ENCODE data around the gene PPP2R1B.

Gene PPP2R1B

DNA sequence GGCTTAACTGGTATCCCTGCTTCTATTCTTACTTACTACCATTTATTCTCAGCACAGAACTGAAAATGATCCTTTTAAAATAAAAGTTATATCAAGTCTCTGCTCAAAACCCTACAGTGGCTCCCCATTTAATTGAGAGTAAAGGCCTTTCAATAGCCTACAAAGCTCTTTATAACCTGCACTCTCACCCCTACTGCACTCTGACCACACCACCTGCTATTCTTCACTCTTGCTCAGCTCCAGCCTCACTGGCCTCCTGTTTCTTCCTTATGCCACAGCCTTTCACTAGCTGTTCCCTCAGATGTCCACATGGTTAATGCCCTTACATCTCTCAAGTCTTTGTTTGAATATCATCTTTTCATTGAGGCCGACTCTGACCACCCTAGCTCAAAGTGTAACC is 40.9 kb upstream of the PPP2R1B start:
- no peaks in the 10 kb centered on the region for H4K20me1 ChIP-seq
- no peaks in the 10 kb centered on the region for H3K4me1 ChIP-seq
- H3K4me2 ChIP-seq, result no peak overlapping the region
- peaks cover 75 to 95% (median 86%) of the 10 kb centered on the region in 11 experiments for H3K36me3 ChIP-seq
- no peaks in the 10 kb centered on the region for H3K27me3 ChIP-seq
- no peak overlapping the region for H3K4me3 ChIP-seq
- no peak overlapping the region for H3K9ac ChIP-seq
- TF ChIP-seq Cebpa-rat (IDR thresholded peaks at IDR 0.05), result no peak
- H3K27ac ChIP-seq, result no peak overlapping the region
- 0 out of 22 replicates have a peak, but pooled peaks cover 0 to under 1% (median 0%) of the 10 kb centered on the region in 11 experiments for H3K9me3 ChIP-seq (replicated peaks in 1 of 11)

DNA sequence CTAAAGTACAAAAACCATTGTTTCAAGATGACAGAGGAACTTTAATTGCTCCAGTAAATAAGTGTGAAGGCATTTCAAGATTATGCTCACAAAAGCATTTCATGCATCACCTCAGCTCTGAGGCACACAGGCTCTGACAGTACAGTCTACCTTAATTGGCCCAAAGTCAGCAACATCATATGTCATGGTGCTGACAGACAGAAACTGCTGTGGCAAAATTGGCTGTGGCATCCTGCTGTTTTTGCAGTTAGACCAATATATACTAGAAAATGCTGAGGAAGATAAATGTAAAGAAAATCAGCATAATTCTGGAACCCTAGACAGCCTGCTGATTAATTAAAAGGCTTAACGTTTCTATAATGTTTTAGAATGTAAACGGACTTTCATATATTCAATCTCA is 34.9 kb upstream of the PPP2R1B start:
- Histone ChIP-seq H3K36me3 (peaks cover 61 to 96% (median 85%) of the 10 kb centered on the region in 11 experiments), H3K4me3 (no peak overlapping the region), H3K9ac (no peak overlapping the region), H4K20me1 (no peaks in the 10 kb centered on the region), H3K27me3 (no peaks in the 10 kb centered on the region), H3K27ac (no peak overlapping the region), H3K4me1 (peaks cover 0 to 12% (median 8%) of the 10 kb centered on the region in 10 experiments; a peak in 12 of 20 replicates), H3K9me3 (replicated peaks in 1 of 11) (peaks cover 16 to 33% (median 21%) of the 10 kb centered on the region in 11 experiments), H3K4me2 (no peak overlapping the region)
- TF ChIP-seq Cebpa-rat (IDR thresholded peaks at IDR 0.05), result no peak

DNA sequence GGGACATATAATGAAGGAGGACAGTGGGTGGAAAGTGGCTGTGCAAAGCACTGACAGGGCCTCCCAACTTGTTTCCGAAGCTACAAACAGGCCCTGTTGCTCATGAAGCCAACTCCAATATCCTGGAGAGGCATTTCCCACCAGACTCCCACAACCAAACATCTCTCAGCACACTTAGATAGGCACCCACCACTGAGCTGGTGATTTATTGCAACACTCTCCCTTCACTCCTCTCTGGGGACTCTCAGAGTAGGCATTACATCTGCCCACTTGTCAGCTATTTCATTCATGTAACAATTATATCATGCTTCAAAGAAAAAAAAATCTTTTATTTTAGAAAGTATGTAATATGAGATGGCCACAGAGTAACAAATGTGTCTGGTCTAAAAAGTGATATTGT is 32.1 kb upstream of the PPP2R1B start:
- H3K27me3 ChIP-seq, result no peaks in the 10 kb centered on the region
- H3K4me1 ChIP-seq, result peaks cover 8 to 30% (median 16%) of the 10 kb centered on the region in 10 experiments; a peak in 14 of 20 replicates
- 0 out of 22 replicates have a peak, but pooled peaks of 1 of the 11 experiments have one; percentile 14 for TF ChIP-seq Cebpa-rat (IDR thresholded peaks at IDR 0.05)

DNA sequence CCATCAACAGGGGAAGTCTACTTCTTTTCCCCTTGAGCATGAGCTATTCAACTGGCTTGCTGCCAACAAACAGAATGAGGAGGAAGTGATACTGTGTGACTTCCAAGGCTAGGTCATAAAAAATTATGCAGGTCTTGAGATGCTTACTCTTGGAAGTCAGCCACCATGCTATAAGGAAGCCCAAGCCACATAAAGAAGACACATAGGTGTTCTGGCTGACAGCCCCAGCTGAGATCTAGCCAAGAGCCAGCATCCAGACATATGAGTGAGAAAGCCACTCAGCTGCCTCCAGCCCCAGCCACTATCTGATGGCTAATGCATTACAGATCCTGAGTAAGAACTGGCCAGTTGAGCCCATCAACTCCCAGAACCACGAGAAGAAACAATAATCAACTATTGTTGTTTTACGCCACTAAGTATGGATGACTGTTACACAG is 31.0 kb upstream of the PPP2R1B start:
- H3K4me1 ChIP-seq, result peaks cover 8 to 31% (median 16%) of the 10 kb centered on the region in 10 experiments; a peak in 14 of 20 replicates
- H3K4me3 ChIP-seq, result no peak overlapping the region
- H3K4me2 ChIP-seq, result peak overlapping the region in 1 of 11 experiments; percentile 57; a peak in 2 of 22 replicates
- H3K27me3 ChIP-seq, result no peaks in the 10 kb centered on the region
- no peaks in the 10 kb centered on the region for H4K20me1 ChIP-seq
- H3K27ac ChIP-seq, result no peak overlapping the region
- TF ChIP-seq Cebpa-rat (IDR thresholded peaks at IDR 0.05), result no peak
- H3K9me3 ChIP-seq (replicated peaks in 1 of 11), result peaks cover 16 to 33% (median 21%) of the 10 kb centered on the region in 11 experiments
- peaks cover 38 to 76% (median 57%) of the 10 kb centered on the region in 11 experiments for H3K36me3 ChIP-seq
- H3K9ac ChIP-seq, result no peak overlapping the region

More for the DNA sequence above, 32.1 kb upstream of the PPP2R1B start:
- H3K4me2 ChIP-seq, result peak overlapping the region in 3 of 11 experiments; percentile 13 to 33 (median 19); a peak in 6 of 22 replicates
- peaks cover 16 to 33% (median 21%) of the 10 kb centered on the region in 11 experiments for H3K9me3 ChIP-seq (replicated peaks in 1 of 11)
- H3K27ac ChIP-seq, result no peak overlapping the region
- no peaks in the 10 kb centered on the region for H4K20me1 ChIP-seq
- peaks cover 48 to 87% (median 68%) of the 10 kb centered on the region in 11 experiments for H3K36me3 ChIP-seq
- no peak overlapping the region for H3K4me3 ChIP-seq
- H3K9ac ChIP-seq, result no peak overlapping the region

- no peak overlapping the region for H3K4me3 ChIP-seq
- H3K36me3 ChIP-seq, result peaks cover 35 to 75% (median 54%) of the 10 kb centered on the region in 11 experiments
- no peak for TF ChIP-seq Cebpa-rat (IDR thresholded peaks at IDR 0.05)
These were observed 30.5 kb upstream of the PPP2R1B start for GRCh38 chr11:111796696-111797095.

GRCh38 chr11:111795334-111795985 is 29.3 kb upstream of the PPP2R1B start:
- peaks cover 16 to 33% (median 21%) of the 10 kb centered on the region in 11 experiments for H3K9me3 ChIP-seq (replicated peaks in 1 of 11)
- H3K27ac ChIP-seq, result no peak overlapping the region
- no peaks in the 10 kb centered on the region for H3K27me3 ChIP-seq
- H3K4me3 ChIP-seq, result no peak overlapping the region
- peaks cover 8 to 31% (median 16%) of the 10 kb centered on the region in 10 experiments; a peak in 14 of 20 replicates for H3K4me1 ChIP-seq
- no peaks in the 10 kb centered on the region for H4K20me1 ChIP-seq
- H3K9ac ChIP-seq, result no peak overlapping the region
- H3K36me3 ChIP-seq, result peaks cover 26 to 65% (median 48%) of the 10 kb centered on the region in 11 experiments
- no peak for TF ChIP-seq Cebpa-rat (IDR thresholded peaks at IDR 0.05)
- H3K4me2 ChIP-seq, result peak overlapping the region in 3 of 11 experiments; percentile 57 to 82 (median 80); a peak in 4 of 22 replicates

More at GRCh38 chr11:111796696-111797095, 30.5 kb upstream of the PPP2R1B start:
- Histone ChIP-seq H3K9ac (no peak overlapping the region), H3K9me3 (replicated peaks in 1 of 11) (peaks cover 16 to 33% (median 21%) of the 10 kb centered on the region in 11 experiments), H3K27me3 (no peaks in the 10 kb centered on the region), H3K27ac (peak overlapping the region in 4 of 11 experiments; percentile 1 to 53 (median 29); a peak in 5 of 22 replicates), H3K4me2 (peak overlapping the region in 5 of 11 experiments; percentile 7 to 82 (median 57); a peak in 10 of 22 replicates), H4K20me1 (no peaks in the 10 kb centered on the region), H3K4me1 (peaks cover 8 to 31% (median 16%) of the 10 kb centered on the region in 10 experiments; a peak in 14 of 20 replicates)

- no peak overlapping the region for H3K27ac ChIP-seq
- H3K4me1 ChIP-seq, result peaks cover 8 to 31% (median 16%) of the 10 kb centered on the region in 10 experiments; a peak in 15 of 20 replicates
- peak overlapping the region in 7 of 11 experiments; percentile 0 to 16 (median 14); a peak in 4 of 22 replicates for H3K4me2 ChIP-seq
- H3K36me3 ChIP-seq, result peaks cover 19 to 54% (median 38%) of the 10 kb centered on the region in 11 experiments
- no peak for TF ChIP-seq Cebpa-rat (IDR thresholded peaks at IDR 0.05)
- no peaks in the 10 kb centered on the region for H4K20me1 ChIP-seq
- no peaks in the 10 kb centered on the region for H3K27me3 ChIP-seq
- H3K9ac ChIP-seq, result no peak overlapping the region
- H3K9me3 ChIP-seq (replicated peaks in 1 of 11), result peaks cover 16 to 22% (median 19%) of the 10 kb centered on the region in 11 experiments
- no peak overlapping the region for H3K4me3 ChIP-seq
These were observed 27.7 kb upstream of the PPP2R1B start for GRCh38 chr11:111793863-111794262.

DNA sequence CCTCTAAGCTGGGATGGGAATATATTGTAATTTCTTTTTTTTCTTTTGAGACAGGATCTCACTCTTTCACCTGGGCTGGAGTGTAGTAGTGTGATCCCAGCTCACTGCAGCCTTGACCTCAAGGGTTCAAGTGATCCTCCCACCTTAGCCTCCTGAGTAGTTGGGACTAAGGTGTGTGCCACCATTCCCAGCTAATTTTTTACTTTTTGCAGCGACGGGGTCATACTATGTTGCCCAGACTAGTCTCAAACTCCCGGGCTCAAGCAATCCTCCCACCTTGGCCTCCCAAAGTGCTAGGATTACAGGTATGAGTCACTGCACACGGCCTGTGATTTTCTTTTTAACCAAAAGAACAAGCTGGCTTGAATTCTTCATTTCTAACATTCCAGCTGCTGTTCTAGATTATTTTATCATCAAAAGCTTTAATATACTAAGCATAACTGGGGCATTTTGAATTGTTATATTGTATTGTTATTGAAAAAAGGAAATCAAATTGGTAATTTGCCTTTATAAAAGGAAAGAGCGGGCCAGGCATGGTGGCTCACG is 26.8 kb upstream of the PPP2R1B start:
- H3K27me3 ChIP-seq, result no peaks in the 10 kb centered on the region
- TF ChIP-seq Cebpa-rat (IDR thresholded peaks at IDR 0.05), result no peak
- 0 out of 22 replicates have a peak overlapping the region, but pooled peaks of 1 of the 11 experiments have one; percentile 11 for H3K4me2 ChIP-seq
- H3K4me1 ChIP-seq, result peaks cover 14 to 38% (median 22%) of the 10 kb centered on the region in 10 experiments
- H3K9me3 ChIP-seq (replicated peaks in 1 of 11), result peaks cover 9 to 14% (median 13%) of the 10 kb centered on the region in 11 experiments
- H3K36me3 ChIP-seq, result peaks cover 10 to 46% (median 30%) of the 10 kb centered on the region in 11 experiments; a peak in 21 of 22 replicates
- no peak overlapping the region for H3K27ac ChIP-seq
- no peak overlapping the region for H3K9ac ChIP-seq
- no peaks in the 10 kb centered on the region for H4K20me1 ChIP-seq
- H3K4me3 ChIP-seq, result no peak overlapping the region

GRCh38 chr11:111792314-111792713 is 26.1 kb upstream of the PPP2R1B start:
- Histone ChIP-seq H3K9me3 (replicated peaks in 1 of 11) (peaks cover 2 to 7% (median 6%) of the 10 kb centered on the region in 11 experiments), H3K27me3 (no peaks in the 10 kb centered on the region), H3K9ac (no peak overlapping the region), H3K4me1 (peaks cover 15 to 40% (median 25%) of the 10 kb centered on the region in 10 experiments), H3K27ac (no peak overlapping the region), H4K20me1 (no peaks in the 10 kb centered on the region), H3K36me3 (peaks cover 5 to 39% (median 23%) of the 10 kb centered on the region in 11 experiments; a peak in 18 of 22 replicates), H3K4me3 (no peak overlapping the region), H3K4me2 (no peak overlapping the region)
- no peak for TF ChIP-seq Cebpa-rat (IDR thresholded peaks at IDR 0.05)
